ENCODE results near the gene GPR87. TPM values are rescaled to one million over a fixed set of nuclear protein-coding genes. Genes with fewer than 3 reads are reported as not detected.

The GPR87 gene
- total RNA-seq, 1 donor from 2014 or later = 2.9 TPM

GRCh38 chr3:151303751-151304150 is 12.9 kb downstream of the GPR87 start:
- Mint-ChIP-seq H3K9me3 (no peaks in the 10 kb centered on the region), H3K27ac (peak overlapping the region; percentile 81), H3K27me3 (ENCODE audit: low read depth) (no peaks in the 10 kb centered on the region), H3K36me3 (no peaks in the 10 kb centered on the region), H3K4me3 (no peak overlapping the region), H3K4me1 (peaks cover 31% of the 10 kb centered on the region)
- no peak for DNase-seq (ENCODE audit: low spot score in 2 of 2, unreplicated experiment in 2 of 2)
- no peak for TF ChIP-seq CTCF (IDR thresholded peaks at IDR 0.05; ENCODE audit: unreplicated experiment)

- H3K4me3 Mint-ChIP-seq = no peak overlapping the region
- H3K4me1 Mint-ChIP-seq = peaks cover 31% of the 10 kb centered on the region
- DNase-seq (ENCODE audit: low spot score in 2 of 2, unreplicated experiment in 2 of 2) = no peak
- H3K27ac Mint-ChIP-seq = no peak overlapping the region
- no peaks in the 10 kb centered on the region for H3K9me3 Mint-ChIP-seq
- no peaks in the 10 kb centered on the region for H3K27me3 Mint-ChIP-seq (ENCODE audit: low read depth)
- H3K36me3 Mint-ChIP-seq = no peaks in the 10 kb centered on the region
- no peak for TF ChIP-seq CTCF (IDR thresholded peaks at IDR 0.05; ENCODE audit: unreplicated experiment)
Observed at GRCh38 chr3:151301787-151302186, 14.8 kb downstream of the GPR87 start.

- H3K36me3 Mint-ChIP-seq = no peaks in the 10 kb centered on the region
- no peak for TF ChIP-seq CTCF (IDR thresholded peaks at IDR 0.05; ENCODE audit: unreplicated experiment)
- H3K27ac Mint-ChIP-seq = no peak overlapping the region
- H3K9me3 Mint-ChIP-seq = no peaks in the 10 kb centered on the region
- H3K27me3 Mint-ChIP-seq (ENCODE audit: low read depth) = no peaks in the 10 kb centered on the region
- H3K4me1 Mint-ChIP-seq = peaks cover 29% of the 10 kb centered on the region
- no peak for DNase-seq (ENCODE audit: low spot score in 2 of 2, unreplicated experiment in 2 of 2)
- no peak overlapping the region for H3K4me3 Mint-ChIP-seq
Observed at GRCh38 chr3:151300539-151300938, 16.1 kb downstream of the GPR87 start.

- H3K36me3 Mint-ChIP-seq = no peaks in the 10 kb centered on the region
- H3K9me3 Mint-ChIP-seq = no peaks in the 10 kb centered on the region
- H3K4me1 Mint-ChIP-seq = peaks cover 20% of the 10 kb centered on the region
- H3K27ac Mint-ChIP-seq = no peak overlapping the region
- H3K27me3 Mint-ChIP-seq (ENCODE audit: low read depth) = no peaks in the 10 kb centered on the region
- TF ChIP-seq CTCF (IDR thresholded peaks at IDR 0.05; ENCODE audit: unreplicated experiment) = no peak
- DNase-seq (ENCODE audit: low spot score in 2 of 2, unreplicated experiment in 2 of 2) = no peak
- no peak overlapping the region for H3K4me3 Mint-ChIP-seq
Observed at GRCh38 chr3:151299006-151299405, 17.6 kb downstream of the GPR87 start.

- H3K27ac Mint-ChIP-seq = peak overlapping the region; percentile 18
- TF ChIP-seq CTCF (IDR thresholded peaks at IDR 0.05; ENCODE audit: unreplicated experiment) = no peak
- no peaks in the 10 kb centered on the region for H3K36me3 Mint-ChIP-seq
Observed at GRCh38 chr3:151297429-151297828, 19.2 kb downstream of the GPR87 start.

GRCh38 chr3:151296226-151296625 is 20.4 kb downstream of the GPR87 start:
- peaks cover 28% of the 10 kb centered on the region for H3K4me1 Mint-ChIP-seq
- H3K36me3 Mint-ChIP-seq = no peaks in the 10 kb centered on the region
- peak overlapping the region; percentile 44 for H3K27ac Mint-ChIP-seq
- no peak overlapping the region for H3K4me3 Mint-ChIP-seq
- DNase-seq (ENCODE audit: low spot score in 2 of 2, unreplicated experiment in 2 of 2) = no peak
- H3K27me3 Mint-ChIP-seq (ENCODE audit: low read depth) = no peaks in the 10 kb centered on the region
- TF ChIP-seq CTCF (IDR thresholded peaks at IDR 0.05; ENCODE audit: unreplicated experiment) = no peak
- no peaks in the 10 kb centered on the region for H3K9me3 Mint-ChIP-seq

More at GRCh38 chr3:151297429-151297828, 19.2 kb downstream of the GPR87 start:
- DNase-seq (ENCODE audit: low spot score in 2 of 2, unreplicated experiment in 2 of 2) = no peak
- peaks cover 26% of the 10 kb centered on the region for H3K4me1 Mint-ChIP-seq
- no peaks in the 10 kb centered on the region for H3K9me3 Mint-ChIP-seq
- no peaks in the 10 kb centered on the region for H3K27me3 Mint-ChIP-seq (ENCODE audit: low read depth)
- no peak overlapping the region for H3K4me3 Mint-ChIP-seq
